Upper lobe of left lung (tissue), 4 donors: ENCODE measurements around the gene MZF1.

Experiments used
- CTCF ChIP-seq, 6 experiments: fragments of 450-650 bp in 4 of 6; fragments of 200-600 bp in 2 of 6; sonication (generic) in 2 of 6; IDR thresholded peaks; one replicate each; pipeline ENCODE4 v1.5.1; 2016 to 2019; ENCODE audit warnings: antibody characterized with exemption in 6 of 6
- POLR2AphosphoS5 ChIP-seq, 2 donors: sonication (generic); formaldehyde crosslinking; IDR thresholded peaks; one replicate each; pipeline ENCODE4 v1.5.1; 2017; ENCODE audit warnings: antibody characterized with exemption in 2 of 2

- no peak for TF ChIP-seq POLR2AphosphoS5 (IDR thresholded peaks at IDR 0.05)
- TF ChIP-seq CTCF (IDR thresholded peaks at IDR 0.05) = no peak
Observed at GRCh38 chr19:58547323-58548312, 25.5 kb downstream of the MZF1 start.
